HG03139 (cell line): ENCODE measurements around the gene ALPL.

ENCODE experiments used
- ATAC-seq: cut with Tn5 transposase; IDR thresholded peaks from one replicate; pipeline ENCODE4 v1.9.1; 2021; ENCODE audit not compliant: unreplicated experiment

The ALPL gene

DNA sequence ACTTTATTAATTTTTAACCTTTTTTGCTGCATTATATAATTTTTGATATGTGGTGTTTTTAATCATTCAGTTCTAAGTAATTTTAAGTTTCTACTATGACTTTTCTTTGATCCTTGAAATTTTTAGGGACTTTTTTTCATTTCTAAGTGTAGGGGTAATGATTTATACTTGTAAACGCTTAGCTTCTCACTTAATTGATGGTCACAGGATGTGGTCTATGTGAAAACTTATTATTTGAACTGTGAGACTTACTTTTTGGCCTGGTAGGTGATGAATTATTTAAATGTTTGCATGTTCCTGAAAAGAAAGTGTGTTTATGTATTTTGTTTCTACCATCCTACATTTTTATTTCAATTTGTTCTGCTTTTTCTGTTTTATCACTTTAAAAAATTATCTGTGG, 17.2 kb downstream of the ALPL start:
- ATAC-seq = no peak

GRCh38 chr1:21530368-21531016, 21.3 kb downstream of the ALPL start:
- ATAC-seq = no peak

DNA sequence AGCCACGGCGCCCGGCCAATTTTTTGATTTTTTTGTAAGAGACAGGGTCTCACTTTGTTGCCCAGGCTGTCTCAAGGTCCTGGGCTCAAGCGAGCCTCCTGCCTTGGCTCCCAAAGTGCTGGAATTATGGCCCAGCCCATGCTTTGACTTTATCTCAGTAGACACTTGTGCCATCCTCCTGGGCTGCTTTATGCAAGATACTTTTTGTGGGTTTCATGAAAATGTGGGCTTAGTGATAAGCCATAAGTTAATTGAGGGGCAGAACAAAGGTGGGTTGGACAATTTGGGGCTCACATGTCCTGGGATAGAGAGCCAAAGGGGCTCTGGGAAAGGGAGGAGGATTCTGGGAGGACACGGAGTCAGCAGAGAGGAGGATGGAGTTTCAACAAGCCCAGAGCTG, 22.0 kb downstream of the ALPL start:
- no peak for ATAC-seq

- no peak for ATAC-seq
Measured at GRCh38 chr1:21532496-21532895, 23.3 kb downstream of the ALPL start.

GRCh38 chr1:21532992-21533534, 23.8 kb downstream of the ALPL start:
- no peak for ATAC-seq

DNA sequence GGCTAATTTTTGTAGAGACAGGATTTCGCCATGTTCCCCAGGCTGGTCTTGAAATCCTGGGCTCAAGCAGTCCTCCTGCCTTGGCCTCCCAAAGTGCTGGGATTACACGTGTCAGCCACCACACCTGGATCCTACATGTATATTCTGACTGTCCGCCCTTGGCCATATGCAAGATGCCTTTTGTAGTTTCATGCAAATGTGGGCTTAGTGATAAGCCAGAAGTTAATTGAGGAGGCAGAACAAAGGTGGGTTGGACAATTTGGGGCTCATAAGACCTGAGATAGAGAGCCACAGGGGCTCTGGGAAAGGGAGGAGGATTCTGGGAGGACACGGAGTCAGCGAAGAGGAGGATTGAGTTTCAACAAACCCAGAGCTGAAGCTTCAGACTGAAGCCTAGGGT, 24.9 kb downstream of the ALPL start:
- ATAC-seq = no peak

DNA sequence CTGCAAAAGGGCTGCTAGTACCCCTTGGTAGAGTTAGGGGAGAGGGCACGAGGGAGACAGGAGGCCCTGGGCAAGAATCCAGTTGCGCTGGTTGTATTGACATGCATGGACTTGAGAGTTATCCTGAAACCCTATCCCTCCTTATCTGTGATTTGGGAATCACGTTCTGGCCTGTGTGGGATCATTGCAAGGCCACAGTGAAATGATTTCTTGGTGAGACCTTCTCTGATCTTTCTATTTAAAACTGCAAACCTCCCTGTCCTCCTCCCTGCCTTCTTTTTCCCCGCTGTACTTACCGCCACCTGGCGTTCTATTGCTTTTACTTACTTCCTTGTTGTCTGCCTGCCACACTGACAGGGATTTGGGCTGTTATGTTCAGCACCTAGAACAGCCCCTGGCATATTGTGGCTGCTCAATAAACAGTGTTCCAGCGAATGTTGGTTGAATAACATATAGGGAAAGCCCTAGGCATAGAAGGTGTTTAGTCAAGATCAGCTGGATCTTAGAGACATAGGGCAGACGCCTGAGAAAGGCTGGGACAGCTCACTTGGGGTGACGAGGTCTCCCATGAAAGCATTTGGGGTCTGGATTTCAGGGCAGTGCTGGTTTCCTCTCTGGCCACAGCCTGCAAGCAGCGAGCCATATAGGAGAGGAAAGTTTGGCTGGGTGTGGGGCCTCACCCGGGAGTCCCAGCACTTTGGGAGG, 25.6 kb downstream of the ALPL start:
- no peak for ATAC-seq

DNA sequence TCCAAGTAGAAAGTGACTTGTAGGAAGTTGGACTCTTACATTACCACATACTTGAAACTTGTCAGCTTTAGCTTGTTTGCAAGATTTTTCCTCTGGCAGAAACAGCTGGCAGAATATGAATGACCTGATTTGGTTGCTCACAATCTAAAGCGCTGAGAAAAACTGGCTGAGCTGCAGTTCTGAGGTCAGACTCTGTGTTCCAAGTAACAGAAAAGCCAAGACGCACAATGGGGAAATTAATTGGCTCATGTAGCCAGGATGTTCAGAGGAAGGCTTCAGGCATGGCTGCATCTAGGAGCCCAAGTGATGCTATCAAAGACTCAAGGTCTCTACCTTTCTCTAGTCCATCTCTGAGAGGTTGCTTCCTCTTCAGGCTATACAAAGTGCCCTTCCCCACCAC, 27.0 kb downstream of the ALPL start:
- no peak for ATAC-seq

GRCh38 chr1:21537511-21537931, 28.3 kb downstream of the ALPL start:
- no peak for ATAC-seq

DNA sequence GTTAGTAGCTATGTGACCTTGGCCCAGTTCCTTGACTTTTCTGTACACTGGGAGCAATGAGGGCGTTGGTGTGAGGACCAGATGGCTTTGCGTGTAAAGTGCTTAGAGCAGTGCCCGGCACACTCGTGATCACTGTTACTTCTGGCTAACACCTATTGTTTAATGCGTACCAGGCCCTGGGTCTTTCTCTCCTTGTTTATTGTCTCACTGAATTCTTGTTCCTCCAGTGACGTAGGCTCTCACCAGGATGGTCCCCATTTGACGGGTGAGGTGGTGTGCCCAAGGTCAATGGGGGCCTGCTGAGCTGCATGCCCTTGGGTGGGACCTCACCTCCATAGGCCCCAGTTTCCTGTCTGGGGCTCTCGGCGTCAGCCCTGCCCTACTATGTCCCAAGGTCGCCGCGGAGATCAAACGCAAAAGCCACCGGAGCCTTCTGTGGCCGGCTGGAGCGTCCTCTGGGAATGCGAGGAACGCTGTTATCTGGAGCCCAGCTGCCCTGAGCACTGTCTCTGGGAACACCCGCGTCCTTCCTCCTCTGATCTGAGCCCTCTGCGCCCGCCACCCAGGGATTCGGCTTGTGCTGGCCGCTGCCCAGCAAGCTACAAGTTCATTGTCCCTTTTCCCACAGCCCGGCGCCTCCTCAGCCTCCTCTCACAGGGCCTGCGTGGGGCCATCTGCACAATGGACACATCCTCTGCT, 28.9 kb downstream of the ALPL start:
- ATAC-seq = no peak

- no peak for ATAC-seq
Measured at GRCh38 chr1:21539933-21540332, 30.7 kb downstream of the ALPL start.

DNA sequence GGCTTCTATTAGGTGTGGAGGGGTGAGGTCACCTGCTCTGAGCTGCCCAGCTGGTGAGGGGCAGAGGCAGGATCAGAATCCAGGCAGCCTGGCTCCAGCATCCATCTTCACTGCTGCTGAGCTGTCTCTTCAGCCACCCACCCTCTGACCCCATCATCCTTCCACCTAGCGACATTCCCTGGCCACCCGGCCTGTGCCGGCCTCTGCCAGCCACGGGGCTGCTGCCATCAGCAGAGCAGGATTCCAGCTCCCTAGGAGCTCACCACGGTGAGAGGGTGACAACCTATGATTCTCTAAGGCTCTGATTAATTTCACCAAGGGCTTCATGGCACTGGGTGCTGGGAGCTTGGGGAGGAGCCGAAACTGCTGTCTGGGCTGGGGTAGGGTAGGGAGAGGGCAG, 32.1 kb downstream of the ALPL start:
- no peak for ATAC-seq

- ATAC-seq = no peak
Measured at GRCh38 chr1:21541835-21542234, 32.6 kb downstream of the ALPL start.

DNA sequence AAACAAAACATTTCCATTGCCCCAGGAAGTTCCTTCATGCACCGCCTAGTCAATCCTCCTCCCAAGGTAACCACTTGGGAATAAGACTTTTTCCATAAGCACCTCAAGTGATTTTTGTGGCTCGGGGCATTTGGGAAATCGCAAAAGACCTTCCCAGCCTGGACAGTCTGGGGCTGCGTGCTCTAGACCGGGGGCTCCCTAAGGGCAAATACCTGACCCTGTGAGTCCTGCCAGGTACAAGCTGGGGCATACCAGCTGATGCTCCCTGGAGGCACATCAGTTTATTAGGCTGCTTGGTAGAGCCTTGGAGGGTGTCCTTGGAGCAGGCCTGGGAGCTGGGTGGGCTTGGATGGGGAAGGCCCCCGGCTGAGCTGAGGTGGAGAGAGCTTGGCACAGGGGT, 34.4 kb downstream of the ALPL start:
- no peak for ATAC-seq

GRCh38 chr1:21544095-21544494, 34.9 kb downstream of the ALPL start:
- ATAC-seq = no peak

- no peak for ATAC-seq
Measured at GRCh38 chr1:21546122-21546825, 37.1 kb downstream of the ALPL start.

- ATAC-seq = no peak
Measured at GRCh38 chr1:21547876-21548275, 38.7 kb downstream of the ALPL start.

DNA sequence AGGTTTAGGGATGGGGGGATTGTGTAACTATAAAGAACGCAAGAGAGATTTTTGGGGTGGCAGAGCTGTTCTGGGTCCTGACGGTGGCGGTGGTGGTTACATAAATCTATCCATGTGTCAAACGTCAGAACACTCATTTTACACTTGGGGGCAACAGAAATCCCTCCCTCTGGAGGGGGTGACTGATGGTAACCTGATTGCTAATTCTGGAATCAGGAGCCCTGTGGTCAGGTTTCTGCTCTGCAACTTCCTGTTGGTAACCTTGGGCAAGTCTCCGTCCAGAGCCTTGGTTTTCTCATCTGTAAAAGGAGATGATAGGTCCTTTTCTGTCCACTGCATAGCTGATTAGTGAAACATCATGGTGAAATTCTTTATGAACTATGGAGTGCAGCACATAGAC, 40.9 kb downstream of the ALPL start:
- ATAC-seq = no peak

DNA sequence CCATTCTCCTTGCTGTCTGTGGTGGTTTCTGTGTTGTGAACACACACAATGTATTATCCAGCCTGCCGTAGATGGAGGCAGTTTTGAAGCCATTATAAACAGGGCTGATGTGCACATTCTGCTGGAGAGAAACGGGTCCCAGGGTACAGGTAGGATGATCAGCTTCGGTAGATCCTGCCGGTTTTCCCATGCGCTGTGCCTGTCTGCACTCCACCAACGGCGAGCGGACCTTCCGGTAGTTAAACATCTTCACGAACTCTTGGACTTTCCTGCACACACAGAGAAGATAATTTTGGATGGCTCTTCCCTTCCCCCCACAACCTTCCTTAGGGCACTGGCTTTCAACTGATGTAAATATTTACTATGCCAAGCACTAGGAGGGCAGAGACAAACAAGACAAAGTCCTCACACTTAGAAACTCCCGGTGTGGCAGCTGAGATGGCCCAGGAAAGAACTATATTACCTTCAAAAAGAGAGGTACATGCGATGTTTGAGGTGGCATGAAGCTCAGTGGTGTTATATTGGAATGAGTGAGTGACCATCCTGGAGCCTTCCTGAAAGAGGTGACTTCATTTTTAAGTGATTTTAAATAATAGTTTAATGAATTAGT, 41.7 kb downstream of the ALPL start:
- no peak for ATAC-seq

- ATAC-seq = no peak
Measured at GRCh38 chr1:21552715-21553114, 43.5 kb downstream of the ALPL start.
